ENCODE results near the gene ALDH1B1. TPM values are rescaled to one million over a fixed set of nuclear protein-coding genes. Genes with fewer than 3 reads are reported as not detected.

ALDH1B1 gene
- total RNA-seq, 4 donors from 2014 or later: 253 to 364 (median 272) TPM

GRCh38 chr9:38372762-38373619 lies 19.5 kb upstream of the ALDH1B1 start:
- DNase-seq (ENCODE audit: extremely low spot score): no peak
- no peak for TF ChIP-seq POLR2AphosphoS5 (IDR thresholded peaks at IDR 0.05)
- no peak for TF ChIP-seq POLR2A (IDR thresholded peaks at IDR 0.05; ENCODE audit: low read depth)
- no peak for TF ChIP-seq CTCF (IDR thresholded peaks at IDR 0.05)
- TF ChIP-seq EP300 (IDR thresholded peaks at IDR 0.05): no peak
- WGBS: 63% methylated on average over 10 of the region's 10 CpGs
- Histone ChIP-seq H3K9me3 (no peaks in the 10 kb centered on the region), H3K27ac (replicated peaks in 1 of 4) (peak overlapping the region in 1 of 4 donors; percentile 20), H3K4me1 (peaks cover 0 to 25% (median 18%) of the 10 kb centered on the region in 4 donors), H3K36me3 (no peaks in the 10 kb centered on the region), H3K27me3 (no peaks in the 10 kb centered on the region), H3K4me3 (no peak overlapping the region)
- intact Hi-C loops (cut with DNase I): loop anchor here (5.0 kb wide), 1 partner anchor 59 kb away; no protein-coding TSS in a partner anchor

DNA sequence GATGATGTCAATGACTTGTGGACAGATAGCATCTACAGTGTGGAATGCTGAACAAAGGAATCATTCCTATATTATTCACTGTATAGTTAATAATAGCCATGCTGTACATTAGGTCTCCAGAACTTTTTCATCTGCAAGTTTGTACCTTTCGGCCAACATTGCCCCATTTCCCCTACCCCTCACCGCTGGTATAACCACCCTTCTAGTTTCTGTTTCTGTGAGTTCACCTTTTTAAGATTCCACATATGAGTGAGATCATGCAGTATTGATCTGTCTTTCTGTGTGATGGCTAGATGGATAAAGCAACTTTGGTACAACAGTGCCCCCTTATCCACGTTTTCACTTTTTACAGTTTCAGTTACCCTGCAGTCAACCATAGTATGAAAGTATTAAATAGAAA lies 18.8 kb upstream of the ALDH1B1 start:
- Histone ChIP-seq H3K9me3 (no peaks in the 10 kb centered on the region), H3K4me3 (no peak overlapping the region), H3K27ac (replicated peaks in 1 of 4) (peak overlapping the region in 1 of 4 donors; percentile 76), H3K4me1 (peaks cover 0 to 25% (median 18%) of the 10 kb centered on the region in 4 donors), H3K36me3 (no peaks in the 10 kb centered on the region), H3K27me3 (no peaks in the 10 kb centered on the region)
- DNase-seq (ENCODE audit: extremely low spot score): no peak
- intact Hi-C loops (cut with DNase I): loop anchor here (2.0 to 5.0 kb wide), 2 partner anchors 25 to 59 kb away; no protein-coding TSS in a partner anchor
- TF ChIP-seq CTCF (IDR thresholded peaks at IDR 0.05) (no peak), EP300 (IDR thresholded peaks at IDR 0.05) (no peak), POLR2A (IDR thresholded peaks at IDR 0.05; ENCODE audit: low read depth) (no peak), POLR2AphosphoS5 (IDR thresholded peaks at IDR 0.05) (no peak)
- WGBS: 76% methylated on average over 3 of the region's 3 CpGs

- Histone ChIP-seq H3K27ac (replicated peaks in 1 of 4) (peak overlapping the region; percentile 20 to 78 (median 52)), H3K4me1 (peaks cover 0 to 25% (median 18%) of the 10 kb centered on the region in 4 donors), H3K4me3 (no peak overlapping the region), H3K36me3 (no peaks in the 10 kb centered on the region), H3K27me3 (no peaks in the 10 kb centered on the region), H3K9me3 (no peaks in the 10 kb centered on the region)
- intact Hi-C loops (cut with DNase I): loop anchor here (2.0 to 5.0 kb wide), 2 partner anchors 24 to 57 kb away; no protein-coding TSS in a partner anchor
- 55% methylated on average over 5 of the region's 5 CpGs for WGBS
- no peak for DNase-seq (ENCODE audit: extremely low spot score)
- no peak for TF ChIP-seq POLR2AphosphoS5 (IDR thresholded peaks at IDR 0.05)
- TF ChIP-seq POLR2A (IDR thresholded peaks at IDR 0.05; ENCODE audit: low read depth): no peak
- TF ChIP-seq EP300 (IDR thresholded peaks at IDR 0.05): no peak
- TF ChIP-seq CTCF (IDR thresholded peaks at IDR 0.05): no peak
Measured at GRCh38 chr9:38374847-38375571, 17.5 kb upstream of the ALDH1B1 start.

DNA sequence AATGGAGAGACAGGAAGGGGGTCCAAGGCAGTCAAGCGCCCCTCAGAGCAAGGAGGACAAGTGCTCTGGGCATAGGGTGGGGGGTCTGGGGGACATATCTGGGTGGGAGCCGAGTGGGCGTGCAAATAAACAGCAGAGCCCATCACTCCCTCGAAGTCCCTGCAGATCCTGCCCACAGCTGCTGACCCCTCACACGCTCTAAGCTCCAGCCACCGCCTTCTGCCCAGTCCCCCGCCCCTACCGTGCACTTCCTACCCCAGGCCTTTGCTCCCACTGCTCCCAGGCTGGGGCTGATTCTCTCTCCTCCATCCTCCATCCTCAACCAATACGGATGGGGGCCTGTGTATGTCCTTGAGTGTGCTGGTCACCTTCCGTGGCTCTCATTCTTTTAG lies 16.9 kb upstream of the ALDH1B1 start:
- peak overlapping the region; percentile 73 to 79 (median 77) for H3K27ac ChIP-seq (replicated peaks in 1 of 4)
- WGBS: 79% methylated on average over 10 of the region's 10 CpGs
- H3K36me3 ChIP-seq: no peaks in the 10 kb centered on the region
- H3K27me3 ChIP-seq: no peaks in the 10 kb centered on the region
- no peak for DNase-seq (ENCODE audit: extremely low spot score)
- H3K9me3 ChIP-seq: no peaks in the 10 kb centered on the region
- TF ChIP-seq CTCF (IDR thresholded peaks at IDR 0.05) (no peak), POLR2AphosphoS5 (IDR thresholded peaks at IDR 0.05) (no peak), EP300 (IDR thresholded peaks at IDR 0.05) (no peak), POLR2A (IDR thresholded peaks at IDR 0.05; ENCODE audit: low read depth) (no peak)
- intact Hi-C loops (cut with DNase I): loop anchor here (2.0 kb wide), 1 partner anchor 23 kb away; no protein-coding TSS in a partner anchor
- peaks cover 0 to 28% (median 20%) of the 10 kb centered on the region in 4 donors for H3K4me1 ChIP-seq
- H3K4me3 ChIP-seq: no peak overlapping the region
